Neural progenitor cell (in vitro differentiated cells): ENCODE measurements around the gene SOX9. TPM values are rescaled to one million over a fixed set of nuclear protein-coding genes. Genes with fewer than 3 reads are reported as not detected.

ENCODE experiments used
- DNase-seq: peaks from one replicate; pipeline ENCODE4 v3.0.0-alpha.2; 2016; ENCODE audit warnings: low spot score
- H2AFZ ChIP-seq: fragments of 200-600 bp; sonication (generic); replicated peaks from 2 replicates; pipeline ENCODE4 v1.6.1; 2016; ENCODE audit warnings: antibody characterized with exemption
- H3F3A ChIP-seq: fragments of 200-600 bp; sonication (generic); 2 replicates; pipeline ENCODE4 v1.6.1; 2016; ENCODE audit warnings: antibody characterized with exemption, low read depth
- H3K27ac ChIP-seq: fragments of 200-600 bp; sonication (generic); 2 replicates; pipeline ENCODE4 v1.5.1; 2016; ENCODE audit warnings: mild to moderate bottlenecking
- H3K27me3 ChIP-seq: fragments of 200-600 bp; sonication (generic); 2 replicates; pipeline ENCODE4 v1.6.1; 2016; ENCODE audit warnings: mild to moderate bottlenecking, moderate library complexity
- H3K36me3 ChIP-seq: fragments of 200-600 bp; sonication (generic); 2 replicates; pipeline ENCODE4 v1.5.1; 2016
- H3K4me1 ChIP-seq: fragments of 200-600 bp; sonication (generic); 2 replicates; pipeline ENCODE4 v1.6.1; 2016; ENCODE audit warnings: mixed run types
- H3K4me2 ChIP-seq: fragments of 200-600 bp; sonication (generic); 2 replicates; pipeline ENCODE4 v1.6.1; 2016
- H3K4me3 ChIP-seq: fragments of 200-600 bp; sonication (generic); 2 replicates; pipeline ENCODE4 v1.5.1; 2016
- H3K79me2 ChIP-seq: fragments of 200-600 bp; sonication (generic); 2 replicates; pipeline ENCODE4 v1.6.1; 2016; ENCODE audit warnings: low read depth
- H3K9ac ChIP-seq: fragments of 200-600 bp; sonication (generic); 2 replicates; pipeline ENCODE4 v1.6.1; 2016
- H3K9me3 ChIP-seq: fragments of 200-600 bp; sonication (generic); 2 replicates; pipeline ENCODE4 v1.5.1; 2016; ENCODE audit warnings: low read depth
- H4K20me1 ChIP-seq: fragments of 200-600 bp; sonication (generic); 2 replicates; pipeline ENCODE4 v1.6.1; 2016; ENCODE audit warnings: low read depth
- H3K27ac Mint-ChIP-seq: 3 replicates; pipeline ENCODE4 v1.8.0; 2021; ENCODE audit warnings: mixed read lengths
- H3K27me3 Mint-ChIP-seq: 2 replicates; pipeline ENCODE4 v1.8.0; 2022; ENCODE audit warnings: low read depth, mild to moderate bottlenecking, inconsistent platforms, moderate library complexity, mixed read lengths; ENCODE audit not compliant: insufficient read depth
- H3K36me3 Mint-ChIP-seq: 3 replicates; pipeline ENCODE4 v1.8.0; 2021; ENCODE audit warnings: mixed read lengths
- H3K4me1 Mint-ChIP-seq: 3 replicates; pipeline ENCODE4 v1.8.0; 2021; ENCODE audit warnings: mixed read lengths
- H3K4me3 Mint-ChIP-seq: 3 replicates; pipeline ENCODE4 v1.8.0; 2021; ENCODE audit warnings: mild to moderate bottlenecking, moderate library complexity, mixed read lengths
- H3K9me3 Mint-ChIP-seq: 3 replicates; pipeline ENCODE4 v1.8.0; 2020; ENCODE audit warnings: mixed read lengths
- EZH2 ChIP-seq: fragments of 200-600 bp; sonication (generic); IDR thresholded peaks from 2 replicates; pipeline ENCODE4 v1.6.1; 2017; ENCODE audit warnings: antibody characterized with exemption, mild to moderate bottlenecking, moderate library complexity
- EZH2phosphoT487 ChIP-seq: fragments of 200-600 bp; sonication (generic); IDR thresholded peaks from 2 replicates; pipeline ENCODE4 v1.6.1; 2017; ENCODE audit warnings: antibody characterized with exemption
- total RNA-seq: library from RNA; depleted of rRNA; stranded (reverse); fragments of >200 nt; gene quantifications from 2 replicates; pipeline ENCODE4 v1.2.3, GENCODE V29; 2015; ENCODE audit warnings: low replicate concordance
- TF ChIP-seq, protein P1 (sequence below): fragments of 200-600 bp; sonication (generic); IDR thresholded peaks from 2 replicates; pipeline ENCODE4 v1.5.1; 2017; ENCODE audit warnings: antibody characterized with exemption, mild to moderate bottlenecking

The SOX9 gene
- total RNA-seq, 1 donor from 2014 or later, result 12.7 TPM

DNA sequence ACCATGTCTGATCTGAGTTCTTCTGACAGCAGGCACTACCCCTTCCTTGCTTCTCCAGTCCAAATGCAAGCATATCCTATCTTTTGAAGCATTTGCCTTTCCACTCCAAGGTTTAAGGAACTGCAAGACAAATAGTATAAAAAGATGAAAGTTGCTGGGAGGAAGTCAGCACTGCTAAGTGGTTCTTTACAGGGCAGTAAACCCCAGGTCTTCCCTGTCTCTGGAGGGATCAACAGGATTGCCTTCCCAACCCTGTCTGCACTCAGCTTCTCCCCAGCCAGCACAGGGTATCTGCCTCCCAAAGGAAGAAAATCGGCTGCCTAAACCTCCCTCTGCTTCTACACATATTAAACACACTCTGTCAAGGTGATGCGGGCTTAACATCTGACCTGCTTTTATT, 46.8 kb downstream of the SOX9 start:
- Histone ChIP-seq H3F3A (peaks cover 17% of the 10 kb centered on the region), H4K20me1 (no peaks in the 10 kb centered on the region), H3K27ac (no peak overlapping the region), H3K79me2 (no peaks in the 10 kb centered on the region), H3K36me3 (no peaks in the 10 kb centered on the region), H3K4me3 (no peak overlapping the region), H2AFZ (no peak overlapping the region), H3K27me3 (no peaks in the 10 kb centered on the region), H3K9ac (no peak overlapping the region), H3K4me2 (no peak overlapping the region), H3K9me3 (no peaks in the 10 kb centered on the region), H3K4me1 (peaks cover 25% of the 10 kb centered on the region)
- no peak for TF ChIP-seq EZH2phosphoT487
- TF ChIP-seq EZH2, result no peak
- TF ChIP-seq, protein P1, sequence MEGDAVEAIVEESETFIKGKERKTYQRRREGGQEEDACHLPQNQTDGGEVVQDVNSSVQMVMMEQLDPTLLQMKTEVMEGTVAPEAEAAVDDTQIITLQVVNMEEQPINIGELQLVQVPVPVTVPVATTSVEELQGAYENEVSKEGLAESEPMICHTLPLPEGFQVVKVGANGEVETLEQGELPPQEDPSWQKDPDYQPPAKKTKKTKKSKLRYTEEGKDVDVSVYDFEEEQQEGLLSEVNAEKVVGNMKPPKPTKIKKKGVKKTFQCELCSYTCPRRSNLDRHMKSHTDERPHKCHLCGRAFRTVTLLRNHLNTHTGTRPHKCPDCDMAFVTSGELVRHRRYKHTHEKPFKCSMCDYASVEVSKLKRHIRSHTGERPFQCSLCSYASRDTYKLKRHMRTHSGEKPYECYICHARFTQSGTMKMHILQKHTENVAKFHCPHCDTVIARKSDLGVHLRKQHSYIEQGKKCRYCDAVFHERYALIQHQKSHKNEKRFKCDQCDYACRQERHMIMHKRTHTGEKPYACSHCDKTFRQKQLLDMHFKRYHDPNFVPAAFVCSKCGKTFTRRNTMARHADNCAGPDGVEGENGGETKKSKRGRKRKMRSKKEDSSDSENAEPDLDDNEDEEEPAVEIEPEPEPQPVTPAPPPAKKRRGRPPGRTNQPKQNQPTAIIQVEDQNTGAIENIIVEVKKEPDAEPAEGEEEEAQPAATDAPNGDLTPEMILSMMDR, result no peak
- Mint-ChIP-seq H3K27ac (no peak overlapping the region), H3K9me3 (peaks cover 4% of the 10 kb centered on the region), H3K36me3 (no peaks in the 10 kb centered on the region), H3K27me3 (peaks cover 3% of the 10 kb centered on the region), H3K4me1 (peaks cover 43% of the 10 kb centered on the region), H3K4me3 (peak overlapping the region; percentile 26)
- DNase-seq, result no peak

DNA sequence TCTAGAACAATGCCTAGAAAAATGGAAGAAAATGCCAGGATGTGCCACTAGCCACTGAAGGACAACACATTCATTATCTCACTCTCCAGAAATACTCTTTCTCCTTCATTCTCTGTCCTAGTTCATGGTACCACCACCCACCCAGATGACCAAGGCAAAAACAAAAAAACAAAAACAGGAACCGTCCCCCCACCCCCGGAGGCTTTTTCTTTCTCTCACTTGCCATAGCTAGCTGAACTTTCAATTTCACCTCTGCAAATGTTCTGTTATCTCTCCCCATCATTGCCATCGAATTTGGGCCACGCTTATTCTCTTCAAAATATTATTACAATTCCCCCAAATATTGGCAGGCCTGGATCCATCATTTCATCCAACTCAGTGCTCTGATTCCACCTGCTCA, 49.0 kb downstream of the SOX9 start:
- Histone ChIP-seq H3K79me2 (no peaks in the 10 kb centered on the region), H3K27me3 (no peaks in the 10 kb centered on the region), H3K4me2 (no peak overlapping the region), H3F3A (peaks cover 17% of the 10 kb centered on the region), H2AFZ (no peak overlapping the region), H3K4me3 (no peak overlapping the region), H3K9ac (no peak overlapping the region), H3K27ac (no peak overlapping the region), H3K9me3 (no peaks in the 10 kb centered on the region), H3K36me3 (no peaks in the 10 kb centered on the region), H3K4me1 (peaks cover 29% of the 10 kb centered on the region), H4K20me1 (no peaks in the 10 kb centered on the region)
- peaks cover 4% of the 10 kb centered on the region for H3K9me3 Mint-ChIP-seq
- H3K27me3 Mint-ChIP-seq, result peaks cover 7% of the 10 kb centered on the region
- H3K4me3 Mint-ChIP-seq, result no peak overlapping the region
- peaks cover 43% of the 10 kb centered on the region for H3K4me1 Mint-ChIP-seq
- no peak for TF ChIP-seq EZH2
- TF ChIP-seq, protein P1, result no peak
- no peak for TF ChIP-seq EZH2phosphoT487
- H3K27ac Mint-ChIP-seq, result no peak overlapping the region
- no peaks in the 10 kb centered on the region for H3K36me3 Mint-ChIP-seq
- DNase-seq, result no peak

DNA sequence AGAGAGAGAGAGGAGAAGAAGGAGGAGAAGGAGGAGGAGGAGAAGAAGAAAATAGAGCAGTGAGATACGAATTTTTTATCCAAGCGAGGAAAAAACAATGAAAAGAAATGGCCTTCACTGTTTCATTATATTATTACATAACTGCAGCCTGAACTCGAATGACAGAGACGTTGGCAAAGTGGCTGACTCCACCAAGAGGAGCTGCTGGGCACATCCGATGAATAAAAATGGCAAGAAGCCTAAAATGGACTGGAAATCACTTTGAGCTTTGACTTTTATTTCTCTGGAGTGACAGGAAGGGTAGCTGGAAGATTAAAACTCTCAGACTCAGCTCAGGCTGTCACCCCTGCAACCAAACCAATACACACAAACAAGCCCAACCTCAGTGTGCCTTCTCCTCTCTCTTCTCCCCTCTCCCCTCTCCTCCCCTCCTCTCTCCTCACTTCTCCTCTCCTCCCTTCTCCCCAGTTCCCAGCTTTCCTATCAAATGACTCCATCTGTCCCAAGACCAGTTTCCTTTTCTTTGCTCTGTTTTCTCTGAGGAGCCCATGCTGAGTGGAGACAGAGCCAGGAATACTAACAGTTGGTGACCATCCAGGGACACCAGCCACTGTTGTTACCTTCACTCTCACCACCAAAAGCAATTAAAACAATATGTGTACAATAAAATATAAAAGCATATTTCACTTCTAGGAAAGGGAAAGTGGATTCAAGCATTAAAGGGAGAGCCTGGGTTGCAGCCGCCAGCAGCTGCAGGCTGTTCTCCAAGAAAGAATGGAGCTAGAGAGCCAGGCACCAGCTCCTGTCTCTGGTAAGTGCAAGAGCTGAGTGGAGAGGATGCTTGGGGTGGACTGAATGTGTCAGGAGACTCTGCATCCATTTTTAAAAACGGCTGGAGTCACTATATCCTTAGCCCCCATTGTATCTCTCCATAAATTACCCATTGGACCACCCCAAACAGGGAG, 51.2 kb downstream of the SOX9 start:
- Histone ChIP-seq H3F3A (peaks cover 7% of the 10 kb centered on the region), H3K27me3 (no peaks in the 10 kb centered on the region), H3K79me2 (no peaks in the 10 kb centered on the region), H2AFZ (peak overlapping the region; percentile 76), H3K36me3 (no peaks in the 10 kb centered on the region), H4K20me1 (no peaks in the 10 kb centered on the region), H3K4me2 (peak overlapping the region; percentile 51), H3K4me1 (peaks cover 30% of the 10 kb centered on the region), H3K27ac (no peak overlapping the region), H3K4me3 (no peak overlapping the region), H3K9me3 (no peaks in the 10 kb centered on the region), H3K9ac (no peak overlapping the region)
- Mint-ChIP-seq H3K9me3 (peaks cover 4% of the 10 kb centered on the region), H3K36me3 (no peaks in the 10 kb centered on the region), H3K27me3 (peaks cover 7% of the 10 kb centered on the region), H3K4me1 (peaks cover 42% of the 10 kb centered on the region), H3K4me3 (no peak overlapping the region), H3K27ac (no peak overlapping the region)
- TF ChIP-seq EZH2phosphoT487 (no peak), EZH2 (no peak)
- TF ChIP-seq, protein P1, result no peak
- no peak for DNase-seq
